ENCODE data around the gene SLC25A22. TPM values are rescaled to one million over a fixed set of nuclear protein-coding genes. Genes with fewer than 3 reads are reported as not detected.
A peak's percentile ranks its signal among the peaks of the same experiment; 100 is the strongest.

SLC25A22 gene
- total RNA-seq, 2 experiments from 2014 or later = 45.9 to 49.1 TPM

DNA sequence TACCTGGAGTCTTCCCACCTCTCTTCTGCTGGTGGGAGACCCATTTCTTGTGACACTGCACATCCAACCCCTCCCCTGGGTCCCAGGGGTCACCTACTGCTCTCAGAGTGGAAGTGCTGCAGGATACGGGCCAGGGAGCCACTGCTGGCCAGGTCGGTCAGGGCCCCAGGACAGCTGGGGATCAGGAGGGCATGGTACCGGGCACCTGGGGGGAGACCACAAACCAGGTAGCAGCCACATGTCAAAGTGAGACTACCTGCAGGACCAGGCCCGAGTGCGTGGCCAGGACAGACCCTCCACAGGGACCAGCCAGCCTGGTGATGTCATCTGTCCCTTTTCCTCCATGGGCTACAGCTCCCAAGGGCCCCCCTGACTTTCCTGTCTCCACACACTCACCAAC is 24.7 kb downstream of the SLC25A22 start:
- DNase-seq = no peak
- H3K4me1 Mint-ChIP-seq = peaks cover 16% of the 10 kb centered on the region
- no peak overlapping the region for H3K27ac Mint-ChIP-seq
- H3K27me3 Mint-ChIP-seq = no peaks in the 10 kb centered on the region
- no peaks in the 10 kb centered on the region for H3K9me3 Mint-ChIP-seq
- H3K36me3 Mint-ChIP-seq (ENCODE audit: low read depth) = peaks cover 2% of the 10 kb centered on the region
- POLR2A ChIA-PET = no interaction called here
- CTCF ChIA-PET = interaction anchor here (0.7 kb wide), 1 partner anchor 16 kb away, joined by 3 read pairs; no protein-coding TSS in a partner anchor
- H3K4me3 Mint-ChIP-seq = no peak overlapping the region

DNA sequence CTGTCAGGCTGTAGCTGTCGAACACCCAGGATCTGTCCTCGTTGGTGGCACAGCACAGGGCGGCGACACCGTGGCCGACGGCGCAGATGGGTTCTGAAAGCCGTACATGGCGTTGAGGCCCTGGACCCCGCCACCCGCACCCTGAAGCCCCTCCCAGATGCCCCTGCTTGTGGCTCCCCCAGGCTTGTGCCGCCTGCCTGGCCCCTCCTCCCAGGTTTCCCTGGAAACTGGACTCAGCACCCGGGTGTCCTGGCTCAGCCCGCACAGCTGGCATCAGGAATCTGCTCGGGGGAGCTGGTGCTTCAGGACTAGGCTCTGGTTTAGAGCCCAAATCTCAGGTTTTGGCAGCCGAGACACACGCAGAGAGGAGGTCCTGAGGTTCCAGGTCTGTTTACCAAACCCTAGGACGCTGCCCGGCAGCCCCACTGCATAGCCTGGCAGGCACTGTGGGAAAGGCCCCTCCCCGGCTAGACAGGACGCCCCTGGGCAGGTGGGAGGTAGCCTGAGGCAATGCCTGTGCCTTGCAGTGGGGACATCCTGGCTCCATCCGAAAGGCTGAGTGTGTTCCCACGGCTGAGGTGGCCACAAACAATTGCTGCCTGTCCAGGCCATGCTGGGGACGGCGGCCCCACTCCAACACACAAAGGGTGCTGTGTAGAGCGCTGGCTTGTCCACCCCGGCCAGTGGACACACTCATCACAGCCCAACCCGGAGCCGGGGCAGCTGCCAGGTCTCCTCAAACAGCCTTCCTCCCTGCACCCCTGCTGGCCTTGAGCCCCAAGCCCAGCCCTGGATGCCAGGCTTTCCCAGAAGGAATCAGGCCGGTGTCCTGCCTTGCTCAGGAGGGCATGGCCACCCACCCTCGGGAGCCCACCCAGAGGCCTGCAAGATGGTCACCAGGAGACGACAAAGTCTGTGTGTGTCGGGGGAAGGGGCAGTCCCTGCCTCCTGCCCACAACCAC is 25.4 kb downstream of the SLC25A22 start:
- H3K27me3 Mint-ChIP-seq = no peaks in the 10 kb centered on the region
- no peak overlapping the region for H3K27ac Mint-ChIP-seq
- H3K9me3 Mint-ChIP-seq = no peaks in the 10 kb centered on the region
- POLR2A ChIA-PET = no interaction called here
- H3K4me3 Mint-ChIP-seq = no peak overlapping the region
- peaks cover 16% of the 10 kb centered on the region for H3K4me1 Mint-ChIP-seq
- peaks cover 2% of the 10 kb centered on the region for H3K36me3 Mint-ChIP-seq (ENCODE audit: low read depth)
- CTCF ChIA-PET = no interaction called here
- no peak for DNase-seq

DNA sequence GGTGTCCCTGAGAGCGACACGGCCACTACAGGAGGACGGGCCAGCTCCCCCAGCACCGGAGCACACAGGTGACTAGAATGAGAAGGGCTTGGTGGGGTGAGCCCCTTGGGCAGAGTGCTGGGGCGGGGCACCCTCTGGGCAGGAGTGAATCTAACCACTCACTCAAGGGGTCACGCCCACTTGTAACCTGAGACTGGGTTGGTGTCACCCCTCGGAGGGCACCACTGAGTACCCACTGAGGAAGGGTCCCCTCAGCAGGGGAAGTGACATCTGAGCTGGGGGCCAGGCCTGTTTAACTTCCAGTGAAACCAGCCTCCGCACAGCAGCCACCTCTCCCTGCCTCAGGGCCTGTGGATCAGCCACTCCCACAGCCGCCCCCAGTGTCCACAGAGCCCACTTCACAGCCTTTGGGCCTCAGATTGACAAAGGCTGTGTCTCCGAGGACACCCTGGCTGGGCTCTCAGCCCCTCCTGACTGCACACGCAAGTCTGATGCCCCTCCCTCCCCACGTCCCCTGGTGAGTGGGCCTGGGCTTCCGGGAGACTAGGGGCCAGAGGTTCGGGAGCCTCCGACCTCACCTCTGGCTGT is 26.4 kb downstream of the SLC25A22 start:
- H3K4me1 Mint-ChIP-seq = peaks cover 16% of the 10 kb centered on the region
- H3K9me3 Mint-ChIP-seq = no peaks in the 10 kb centered on the region
- H3K4me3 Mint-ChIP-seq = no peak overlapping the region
- ChIA-PET POLR2A (no interaction called here), CTCF (interaction anchor here (1.4 kb wide), 1 partner anchor 25 kb away, joined by 3 read pairs; no protein-coding TSS in a partner anchor)
- peaks cover 2% of the 10 kb centered on the region for H3K36me3 Mint-ChIP-seq (ENCODE audit: low read depth)
- DNase-seq = no peak
- no peaks in the 10 kb centered on the region for H3K27me3 Mint-ChIP-seq
- H3K27ac Mint-ChIP-seq = no peak overlapping the region

DNA sequence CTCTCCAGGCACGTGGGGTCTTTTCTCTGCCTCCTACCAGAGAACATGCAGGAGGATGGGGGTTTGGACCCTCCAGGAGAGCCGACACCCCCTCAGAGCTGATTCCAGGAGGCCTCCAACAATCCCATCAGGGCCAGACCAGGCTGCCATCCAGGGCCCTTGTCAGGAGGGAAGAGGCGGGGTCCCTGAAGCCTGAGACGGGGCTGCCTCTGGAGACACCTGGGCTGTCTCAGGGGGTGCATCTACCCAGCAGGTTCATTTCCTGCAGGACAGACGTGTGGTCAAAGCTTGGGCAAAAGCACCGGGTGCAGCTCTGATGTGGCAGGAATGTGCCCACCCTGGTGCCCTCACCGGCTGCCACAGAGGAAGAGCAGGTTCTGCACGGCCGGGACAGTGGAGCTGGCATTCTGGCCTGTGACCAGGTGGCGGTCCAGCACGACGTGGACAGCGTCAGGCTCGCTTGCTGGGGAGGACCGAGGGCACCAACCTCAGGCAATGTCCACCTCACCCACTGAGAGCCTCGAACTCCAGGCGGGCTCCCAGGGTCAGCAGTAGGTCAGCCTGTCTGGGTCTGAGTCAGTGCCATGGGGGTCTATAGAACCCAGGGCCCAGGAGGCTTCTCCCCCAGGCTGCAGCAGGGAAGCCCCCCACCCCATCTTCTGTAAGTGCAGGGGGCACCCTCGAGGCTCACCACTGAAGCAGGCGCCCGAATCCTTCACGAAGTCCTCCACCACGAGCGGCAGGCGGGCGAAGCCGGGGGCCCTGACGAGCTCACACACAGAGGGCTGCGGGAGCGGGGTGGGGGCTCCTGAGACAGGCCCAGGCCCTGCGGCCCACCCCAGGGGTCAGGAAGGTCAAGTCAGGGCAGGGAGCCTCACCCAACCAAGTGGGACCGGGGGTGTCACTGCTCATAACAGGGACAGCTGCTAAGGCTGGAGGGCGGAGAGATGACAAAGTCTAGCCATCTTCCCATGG is 27.2 kb downstream of the SLC25A22 start:
- ChIA-PET CTCF (interaction anchor here (0.9 to 1.4 kb wide), 3 partner anchors 26 to 74 kb away, joined by 3 to 4 read pairs (median 3); no protein-coding TSS in a partner anchor), POLR2A (no interaction called here)
- H3K27me3 Mint-ChIP-seq = no peaks in the 10 kb centered on the region
- H3K4me3 Mint-ChIP-seq = no peak overlapping the region
- peaks cover 12% of the 10 kb centered on the region for H3K4me1 Mint-ChIP-seq
- no peaks in the 10 kb centered on the region for H3K36me3 Mint-ChIP-seq (ENCODE audit: low read depth)
- H3K27ac Mint-ChIP-seq = no peak overlapping the region
- DNase-seq = no peak
- no peaks in the 10 kb centered on the region for H3K9me3 Mint-ChIP-seq

DNA sequence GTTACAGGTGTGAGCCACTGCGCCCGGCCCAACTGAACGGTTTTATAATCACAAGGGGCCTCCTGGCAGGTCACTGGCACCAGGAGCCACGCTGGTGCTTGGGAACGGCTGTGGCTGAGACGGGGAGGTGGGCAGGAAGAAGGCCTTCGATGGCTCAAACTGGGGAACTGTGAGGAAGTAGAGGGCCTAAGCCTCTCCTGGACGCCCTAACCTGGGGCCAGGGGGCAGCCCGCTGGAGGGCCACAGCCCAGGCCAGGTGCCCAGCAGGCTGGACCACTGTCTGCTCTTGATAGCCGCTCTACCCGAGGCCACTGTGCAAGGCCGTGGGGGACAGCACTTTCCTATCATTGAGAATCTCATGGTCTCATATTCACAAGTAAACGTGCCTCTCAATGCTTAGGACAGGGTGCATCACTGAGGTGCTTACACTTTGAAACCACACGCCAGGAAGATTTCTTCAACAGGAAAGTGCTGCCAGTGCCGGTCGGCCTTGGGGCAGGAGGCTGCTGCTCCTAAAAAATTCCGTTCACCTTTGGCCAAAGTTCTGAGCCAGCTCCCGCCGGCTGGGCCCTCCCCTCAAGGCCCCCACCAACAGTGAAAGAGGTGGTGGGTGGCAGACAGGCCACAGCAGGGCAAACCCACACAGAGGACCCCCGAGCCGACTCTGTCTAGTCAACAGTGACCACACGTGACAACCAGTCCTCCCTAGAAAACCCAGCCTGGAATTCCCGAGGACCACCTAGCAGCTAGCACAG is 28.0 kb downstream of the SLC25A22 start:
- POLR2A ChIA-PET = no interaction called here
- H3K4me1 Mint-ChIP-seq = peaks cover 8% of the 10 kb centered on the region
- DNase-seq = no peak
- CTCF ChIA-PET = interaction anchor here (0.9 to 1.0 kb wide), 2 partner anchors 68 to 73 kb away, joined by 3 to 4 read pairs; no protein-coding TSS in a partner anchor
- peaks cover 3% of the 10 kb centered on the region for H3K36me3 Mint-ChIP-seq (ENCODE audit: low read depth)
- no peaks in the 10 kb centered on the region for H3K27me3 Mint-ChIP-seq
- no peak overlapping the region for H3K4me3 Mint-ChIP-seq
- H3K9me3 Mint-ChIP-seq = no peaks in the 10 kb centered on the region
- H3K27ac Mint-ChIP-seq = no peak overlapping the region

DNA sequence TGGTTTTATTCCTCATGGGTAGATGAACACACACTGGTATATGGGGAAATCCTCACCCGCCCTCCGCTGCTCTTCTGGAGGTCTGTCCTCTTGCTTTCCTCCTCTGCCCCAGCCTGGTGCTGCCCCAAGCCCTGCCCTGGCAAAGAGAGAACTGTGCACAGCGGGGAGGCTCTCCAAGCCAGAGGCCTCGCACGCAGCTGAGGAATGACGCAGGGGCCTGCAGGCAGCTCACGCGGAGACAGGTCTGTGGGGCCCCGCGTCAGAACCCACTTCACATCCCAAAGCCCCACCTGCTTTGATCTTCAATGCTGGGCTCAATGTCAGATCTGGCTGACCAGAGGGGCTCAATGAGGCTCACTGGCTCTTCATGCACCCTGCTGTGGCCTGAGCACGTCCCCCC is 30.8 kb downstream of the SLC25A22 start:
- CTCF ChIA-PET = interaction anchor here (1.7 kb wide), 1 partner anchor 45 kb away, joined by 4 read pairs; no protein-coding TSS in a partner anchor
- no peak overlapping the region for H3K27ac Mint-ChIP-seq

DNA sequence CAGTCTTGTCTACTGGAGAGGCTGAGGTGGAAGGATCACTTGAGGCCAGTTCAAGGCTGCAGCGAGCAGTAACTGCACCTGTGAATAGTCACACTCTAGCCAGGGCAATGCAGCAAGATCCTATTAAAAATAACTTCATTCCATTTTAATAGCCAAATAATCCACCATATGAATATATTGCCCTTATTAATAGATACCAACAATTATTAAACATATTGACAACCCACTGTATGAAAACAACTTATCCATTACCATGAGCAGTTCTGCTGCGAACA is 31.2 kb downstream of the SLC25A22 start:
- Mint-ChIP-seq H3K27me3 (no peaks in the 10 kb centered on the region), H3K4me3 (no peak overlapping the region), H3K36me3 (ENCODE audit: low read depth) (peaks cover 18% of the 10 kb centered on the region), H3K27ac (no peak overlapping the region), H3K9me3 (no peaks in the 10 kb centered on the region), H3K4me1 (peaks cover 4% of the 10 kb centered on the region)
- DNase-seq = no peak
- CTCF ChIA-PET = interaction anchor here (1.7 kb wide), 1 partner anchor 45 kb away, joined by 4 read pairs; no protein-coding TSS in a partner anchor
- POLR2A ChIA-PET = no interaction called here

More for the DNA sequence above, 30.8 kb downstream of the SLC25A22 start:
- H3K4me3 Mint-ChIP-seq = no peak overlapping the region
- POLR2A ChIA-PET = no interaction called here
- no peak for DNase-seq
- H3K27me3 Mint-ChIP-seq = no peaks in the 10 kb centered on the region
- H3K4me1 Mint-ChIP-seq = peaks cover 4% of the 10 kb centered on the region
- H3K9me3 Mint-ChIP-seq = no peaks in the 10 kb centered on the region
- peaks cover 15% of the 10 kb centered on the region for H3K36me3 Mint-ChIP-seq (ENCODE audit: low read depth)

DNA sequence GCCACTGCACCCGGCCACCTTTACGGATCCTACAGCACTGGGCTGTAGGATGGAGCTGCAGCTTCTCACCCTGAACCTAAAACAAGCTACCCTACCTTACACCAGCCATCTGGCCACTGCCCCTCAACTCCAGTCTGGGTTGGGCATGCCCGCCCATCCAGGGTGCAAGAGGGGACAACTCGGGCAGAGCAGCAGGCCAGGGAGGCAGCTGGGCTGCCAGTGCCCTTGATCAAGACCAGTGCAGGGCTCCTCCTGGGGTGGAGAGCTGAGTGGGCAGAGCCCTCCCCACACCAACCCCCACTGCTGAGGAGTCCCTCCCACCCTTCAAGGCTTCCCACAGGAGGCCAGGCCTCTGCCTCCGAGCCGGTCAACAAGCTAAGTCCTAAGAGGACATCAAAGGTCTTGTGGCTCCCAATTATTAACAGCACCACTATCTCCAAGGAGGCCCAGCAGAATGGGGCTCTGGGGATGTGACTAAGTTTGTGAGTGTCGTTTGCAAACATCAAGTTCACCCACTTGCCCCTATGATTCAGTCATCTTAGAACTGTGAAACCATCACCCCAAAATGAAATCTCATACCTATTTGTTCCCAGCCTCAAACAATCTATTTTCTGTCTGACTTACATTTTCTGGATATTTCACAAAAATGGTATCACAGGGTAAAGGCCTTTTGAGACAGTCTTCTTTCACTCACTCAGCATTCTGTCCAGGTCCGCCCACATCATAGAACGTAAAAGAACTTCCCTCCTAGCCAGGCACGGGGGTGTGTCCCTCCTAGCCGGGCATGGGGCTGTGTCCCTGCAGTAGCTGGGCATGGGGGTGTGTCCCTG is 31.8 kb downstream of the SLC25A22 start:
- peak overlapping the region; percentile 27 for H3K27ac Mint-ChIP-seq
- POLR2A ChIA-PET = no interaction called here

DNA sequence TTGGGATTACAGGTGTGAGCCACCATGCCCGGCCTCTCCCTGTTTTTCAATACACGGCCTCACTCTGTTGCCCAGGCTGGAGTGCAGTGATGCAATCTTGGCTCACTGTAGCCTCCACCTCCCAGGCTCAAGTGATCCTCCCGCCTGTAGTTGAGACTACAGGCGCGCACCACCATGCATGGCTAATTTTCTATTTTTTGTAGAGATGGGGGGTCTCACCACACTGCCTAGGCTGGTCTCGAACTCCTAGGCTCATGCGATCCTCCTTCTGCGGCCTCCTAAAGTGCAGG is 32.3 kb downstream of the SLC25A22 start:
- CTCF ChIA-PET = interaction anchor here (0.7 to 1.7 kb wide), 4 partner anchors 16 to 515 kb away, joined by 3 to 4 read pairs (median 4); no protein-coding TSS in a partner anchor
- POLR2A ChIA-PET = no interaction called here

More for the DNA sequence above, 31.8 kb downstream of the SLC25A22 start:
- no peaks in the 10 kb centered on the region for H3K27me3 Mint-ChIP-seq
- peaks cover 4% of the 10 kb centered on the region for H3K4me1 Mint-ChIP-seq
- H3K9me3 Mint-ChIP-seq = no peaks in the 10 kb centered on the region
- no peak for DNase-seq
- H3K36me3 Mint-ChIP-seq (ENCODE audit: low read depth) = peaks cover 19% of the 10 kb centered on the region
- CTCF ChIA-PET = interaction anchor here (0.7 to 1.7 kb wide), 3 partner anchors 17 to 516 kb away, joined by 3 to 4 read pairs (median 4); no protein-coding TSS in a partner anchor
- no peak overlapping the region for H3K4me3 Mint-ChIP-seq

DNA sequence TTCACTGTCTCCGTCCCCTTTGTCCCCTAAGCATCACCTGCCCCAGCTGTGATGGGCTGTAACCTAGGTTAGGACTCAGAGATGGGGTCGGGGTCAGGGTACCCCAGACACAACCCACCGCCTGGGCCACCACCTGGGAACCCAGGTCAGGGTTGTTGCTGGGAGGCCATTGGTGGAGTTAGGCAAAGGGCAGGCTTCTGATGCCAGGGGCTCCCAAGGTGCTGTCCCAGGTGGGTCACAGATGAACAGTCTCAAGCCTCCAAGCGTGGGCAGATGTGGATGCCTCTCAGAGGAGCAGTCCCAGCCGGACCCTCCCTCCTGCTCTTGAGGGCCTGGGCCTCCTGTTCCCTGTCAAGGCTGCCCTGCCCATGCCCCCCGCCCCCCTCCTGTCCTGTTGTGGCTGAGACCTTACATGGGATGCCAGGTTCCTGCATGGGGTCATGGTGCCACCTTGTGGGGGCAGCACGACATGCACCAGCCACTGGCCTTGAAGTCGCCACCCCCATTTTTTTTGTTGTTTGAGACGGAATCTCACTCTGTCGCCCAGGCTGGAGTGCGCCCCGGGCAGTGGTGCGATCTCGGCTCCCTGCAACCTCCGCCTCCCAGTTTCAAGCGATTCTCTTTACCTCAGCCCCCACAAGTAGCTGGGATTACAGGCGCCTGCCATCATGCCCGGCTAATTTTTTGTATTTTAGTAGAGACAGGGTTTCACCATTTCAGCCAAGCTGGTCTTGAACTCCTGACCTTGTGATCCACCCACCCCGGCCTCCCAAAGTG is 32.9 kb downstream of the SLC25A22 start:
- peaks cover 25% of the 10 kb centered on the region for H3K36me3 Mint-ChIP-seq (ENCODE audit: low read depth)
- peaks cover 4% of the 10 kb centered on the region for H3K4me1 Mint-ChIP-seq
- POLR2A ChIA-PET = no interaction called here
- no peak overlapping the region for H3K27ac Mint-ChIP-seq
- DNase-seq = peak; percentile 69
- CTCF ChIA-PET = interaction anchor here (0.6 to 1.7 kb wide), 5 partner anchors 15 to 515 kb away, joined by 3 to 4 read pairs (median 4); no protein-coding TSS in a partner anchor
- no peak overlapping the region for H3K4me3 Mint-ChIP-seq
- H3K9me3 Mint-ChIP-seq = no peaks in the 10 kb centered on the region
- H3K27me3 Mint-ChIP-seq = no peaks in the 10 kb centered on the region

More for the DNA sequence above, 32.3 kb downstream of the SLC25A22 start:
- Mint-ChIP-seq H3K27me3 (no peaks in the 10 kb centered on the region), H3K36me3 (ENCODE audit: low read depth) (peaks cover 23% of the 10 kb centered on the region), H3K4me1 (peaks cover 4% of the 10 kb centered on the region), H3K4me3 (no peak overlapping the region), H3K9me3 (no peaks in the 10 kb centered on the region), H3K27ac (no peak overlapping the region)
- DNase-seq = no peak

Measured in activated CD4-positive, alpha-beta T cell treated with anti-CD3 and anti-CD28 coated beads, Interleukin-2, amount 10 ng/mL, durations not matched to agents 7 days and 5 days (primary cell).